HepG2 (cell line): ENCODE measurements around the gene CREBRF.

Source experiments
- MXD4 ChIP-seq: IDR thresholded peaks from 2 replicates; pipeline ENCODE4 v1.6.1; 2016; ENCODE audit warnings: mild to moderate bottlenecking, missing biosample characterization, missing genetic modification reagents
- PHB2 ChIP-seq: fragments of 450-650 bp; IDR thresholded peaks from 2 replicates; pipeline ENCODE4 v1.6.1; 2018; ENCODE audit not compliant: partially characterized antibody
- POLR2G ChIP-seq: fragments of 200-400 bp; formaldehyde crosslinking; IDR thresholded peaks from 2 replicates; pipeline ENCODE4 v1.6.1; 2018; ENCODE audit warnings: mild to moderate bottlenecking, low read depth, low read length, moderate library complexity
- RNF2 ChIP-seq: fragments of 450-650 bp; conservative IDR thresholded peaks from 2 replicates; pipeline ENCODE4 v1.6.1; 2016; ENCODE audit warnings: low read depth
- TF ChIP-seq, protein P1 (sequence below): sonication (generic); formaldehyde crosslinking; IDR thresholded peaks from 2 replicates; pipeline ENCODE4 v1.5.0; 2020; ENCODE audit warnings: mild to moderate bottlenecking, missing genetic modification reagents, moderate library complexity

DNA sequence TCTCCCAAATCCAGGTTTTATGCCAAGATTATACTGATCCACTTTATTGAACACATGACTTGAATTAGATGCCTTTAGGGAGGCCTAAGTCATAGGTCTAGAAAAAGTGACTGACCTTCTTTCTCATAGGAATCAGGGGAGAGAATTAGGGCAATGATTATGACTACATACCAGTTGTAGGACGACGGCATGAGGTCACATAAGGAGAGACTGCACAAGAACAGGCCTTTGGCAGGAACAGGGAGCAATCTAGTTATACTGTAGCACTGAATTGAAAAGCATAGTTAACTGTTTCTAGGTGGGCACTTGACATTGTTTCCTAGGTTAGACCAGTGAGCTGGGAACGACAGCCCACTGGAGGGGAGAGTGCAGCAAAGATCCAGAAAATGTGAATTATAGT lies 22.7 kb downstream of the CREBRF start:
- no peak for TF ChIP-seq PHB2
- no peak for TF ChIP-seq RNF2
- TF ChIP-seq POLR2G, result no peak
- TF ChIP-seq, protein P1, sequence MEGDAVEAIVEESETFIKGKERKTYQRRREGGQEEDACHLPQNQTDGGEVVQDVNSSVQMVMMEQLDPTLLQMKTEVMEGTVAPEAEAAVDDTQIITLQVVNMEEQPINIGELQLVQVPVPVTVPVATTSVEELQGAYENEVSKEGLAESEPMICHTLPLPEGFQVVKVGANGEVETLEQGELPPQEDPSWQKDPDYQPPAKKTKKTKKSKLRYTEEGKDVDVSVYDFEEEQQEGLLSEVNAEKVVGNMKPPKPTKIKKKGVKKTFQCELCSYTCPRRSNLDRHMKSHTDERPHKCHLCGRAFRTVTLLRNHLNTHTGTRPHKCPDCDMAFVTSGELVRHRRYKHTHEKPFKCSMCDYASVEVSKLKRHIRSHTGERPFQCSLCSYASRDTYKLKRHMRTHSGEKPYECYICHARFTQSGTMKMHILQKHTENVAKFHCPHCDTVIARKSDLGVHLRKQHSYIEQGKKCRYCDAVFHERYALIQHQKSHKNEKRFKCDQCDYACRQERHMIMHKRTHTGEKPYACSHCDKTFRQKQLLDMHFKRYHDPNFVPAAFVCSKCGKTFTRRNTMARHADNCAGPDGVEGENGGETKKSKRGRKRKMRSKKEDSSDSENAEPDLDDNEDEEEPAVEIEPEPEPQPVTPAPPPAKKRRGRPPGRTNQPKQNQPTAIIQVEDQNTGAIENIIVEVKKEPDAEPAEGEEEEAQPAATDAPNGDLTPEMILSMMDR (CRISPR knock-in tag), result no peak
- TF ChIP-seq MXD4 (CRISPR knock-in tag), result no peak
